Body of pancreas (tissue), 4 donors: ENCODE measurements around the gene CGNL1.

Experiments used
- CTCF ChIP-seq, 7 experiments: fragments of 450-650 bp in 4 of 7; fragments of 200-600 bp in 3 of 7; sonication (generic) in 3 of 7; IDR thresholded peaks; one replicate each; pipeline ENCODE4 v1.5.1; 2016 to 2019; ENCODE audit warnings: antibody characterized with exemption in 7 of 7
- POLR2A ChIP-seq, 3 donors: fragments of 450-650 bp; IDR thresholded peaks; one replicate each; pipeline ENCODE4 v1.6.1; 2016; ENCODE audit warnings: antibody characterized with exemption in 3 of 3, mild to moderate bottlenecking in 2 of 3

GRCh38 chr15:57439128-57440027, 63.1 kb downstream of the CGNL1 start:
- TF ChIP-seq CTCF (IDR thresholded peaks at IDR 0.05) (no peak), POLR2A (IDR thresholded peaks at IDR 0.05) (no peak)
